Activated effector memory CD4-positive, alpha-beta T cell treated with anti-CD3 and anti-CD28 coated beads, Interleukin-2, amount 50 U/mL, for 16 hours (primary cell): ENCODE measurements around the gene FMC1.

Source experiments
- DNase-seq: peaks from one replicate; pipeline ENCODE4 v3.0.0-alpha.2; 2020

The FMC1 gene

GRCh38 chr7:139387594-139387993 is 46.5 kb downstream of the FMC1 start:
- DNase-seq, result no peak

GRCh38 chr7:139389091-139389490 is 48.0 kb downstream of the FMC1 start:
- DNase-seq, result no peak

- no peak for DNase-seq
Measured at GRCh38 chr7:139389774-139390173, 48.6 kb downstream of the FMC1 start.

- no peak for DNase-seq
Measured at GRCh38 chr7:139393621-139394211, 52.6 kb downstream of the FMC1 start.

GRCh38 chr7:139394540-139394939 is 53.4 kb downstream of the FMC1 start:
- no peak for DNase-seq
